GM18526 (cell line): ENCODE measurements around the gene ARID1B.

Experiments used
- POLR2A ChIP-seq: IDR thresholded peaks from 3 replicates; pipeline ENCODE4 v1.6.1; 2011; ENCODE audit not compliant: insufficient read length; ENCODE audit errors: extremely low read depth

The ARID1B gene

GRCh38 chr6:157034436-157035230 lies 257.5 kb downstream of the ARID1B start:
- TF ChIP-seq POLR2A, result no peak

- no peak for TF ChIP-seq POLR2A
Observed at GRCh38 chr6:157035546-157035945, 258.4 kb downstream of the ARID1B start.

DNA sequence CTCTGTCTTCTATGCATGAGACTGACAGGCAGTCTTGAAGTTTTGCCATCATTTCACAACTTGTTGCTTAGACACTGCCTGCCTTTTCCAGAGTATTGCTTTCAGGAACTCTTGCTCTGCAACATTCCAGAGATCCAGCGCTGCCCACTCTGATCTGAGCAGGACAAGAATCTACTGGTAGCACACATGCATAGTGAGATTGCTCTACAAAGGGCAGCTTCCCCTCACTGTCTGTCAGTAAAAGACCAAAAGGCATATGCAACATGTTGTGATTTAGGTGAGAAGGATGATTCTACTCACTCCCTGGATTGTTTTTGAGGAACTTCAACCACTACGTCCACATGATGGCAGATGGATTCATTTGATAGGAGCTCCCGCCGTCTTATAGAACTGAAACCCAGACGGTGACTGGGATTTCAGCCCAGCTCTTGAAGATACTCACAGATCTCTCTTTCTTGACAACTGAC lies 259.1 kb downstream of the ARID1B start:
- no peak for TF ChIP-seq POLR2A

DNA sequence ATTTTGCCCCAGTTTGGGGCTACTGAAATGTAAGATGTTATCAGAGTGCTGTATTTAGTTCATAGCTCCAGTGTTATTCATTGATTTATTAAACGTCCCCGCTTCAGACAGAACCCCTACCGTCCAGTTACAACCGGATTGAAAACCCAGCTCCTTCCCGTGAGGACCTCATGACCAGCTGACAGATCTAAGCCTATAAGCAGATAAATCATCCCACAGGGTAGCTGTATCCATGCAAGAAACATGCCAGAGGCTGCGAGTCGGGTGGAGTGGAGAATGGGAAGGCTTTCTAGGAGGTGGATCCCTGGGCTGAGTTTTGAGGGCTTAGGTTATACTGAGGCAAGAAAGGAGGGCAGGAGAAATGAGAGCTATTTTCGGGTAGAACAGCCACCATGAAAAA lies 260.0 kb downstream of the ARID1B start:
- TF ChIP-seq POLR2A, result no peak

GRCh38 chr6:157038610-157039009 lies 261.4 kb downstream of the ARID1B start:
- no peak for TF ChIP-seq POLR2A

DNA sequence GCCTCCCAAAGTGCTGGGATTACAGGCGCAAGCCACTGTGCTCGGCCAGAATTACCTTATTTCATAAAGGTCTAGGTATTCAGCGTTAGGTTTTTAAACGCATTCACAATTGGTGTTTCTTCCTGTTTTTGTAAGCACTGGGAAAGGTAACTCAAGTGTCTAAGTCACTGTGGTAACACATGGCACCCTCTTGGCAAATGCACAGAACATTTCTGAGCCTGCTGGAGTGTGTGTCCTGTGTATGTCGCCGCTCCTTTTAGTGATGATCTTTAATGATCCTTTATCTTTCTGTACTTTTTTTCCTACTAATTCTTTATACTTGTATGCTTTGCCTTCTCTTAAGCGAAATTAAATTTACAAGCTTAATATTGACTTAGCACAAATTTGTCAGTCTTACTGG lies 263.0 kb downstream of the ARID1B start:
- TF ChIP-seq POLR2A, result no peak

DNA sequence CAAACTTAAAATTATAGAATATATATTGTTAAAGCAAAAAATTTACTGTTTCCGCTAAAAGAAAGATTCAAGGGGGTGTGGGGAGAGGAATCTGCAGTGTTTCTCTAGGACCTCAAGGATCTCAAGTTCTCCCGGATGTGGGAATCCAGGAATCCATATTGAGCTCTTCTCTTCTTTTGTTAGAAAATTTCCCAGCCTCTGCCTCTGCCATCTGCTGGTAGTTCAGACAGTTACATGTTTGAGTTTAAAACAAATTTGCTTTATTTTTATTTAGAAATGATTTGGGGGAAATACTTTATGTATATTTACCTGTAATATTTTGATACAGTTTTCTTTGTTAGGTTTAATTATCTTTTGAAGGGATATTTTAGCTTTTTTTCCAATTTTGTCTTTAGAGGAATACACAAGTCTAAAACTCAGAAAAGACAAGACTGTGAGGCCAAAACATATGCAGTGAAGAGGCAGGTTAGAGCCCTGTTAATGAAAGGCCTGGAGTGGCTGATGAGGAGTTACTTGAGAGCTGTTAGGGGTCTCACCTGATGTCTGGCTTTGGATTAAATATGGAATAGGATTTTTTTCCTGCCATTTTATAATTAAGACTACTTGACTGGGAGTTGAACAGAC lies 268.8 kb downstream of the ARID1B start:
- no peak for TF ChIP-seq POLR2A

GRCh38 chr6:157046776-157047175 lies 269.6 kb downstream of the ARID1B start:
- TF ChIP-seq POLR2A, result no peak

GRCh38 chr6:157047328-157047727 lies 270.1 kb downstream of the ARID1B start:
- no peak for TF ChIP-seq POLR2A

GRCh38 chr6:157047951-157048350 lies 270.8 kb downstream of the ARID1B start:
- no peak for TF ChIP-seq POLR2A

- TF ChIP-seq POLR2A, result no peak
Observed at GRCh38 chr6:157049133-157049532, 272.0 kb downstream of the ARID1B start.

- no peak for TF ChIP-seq POLR2A
Observed at GRCh38 chr6:157050537-157051265, 273.5 kb downstream of the ARID1B start.

DNA sequence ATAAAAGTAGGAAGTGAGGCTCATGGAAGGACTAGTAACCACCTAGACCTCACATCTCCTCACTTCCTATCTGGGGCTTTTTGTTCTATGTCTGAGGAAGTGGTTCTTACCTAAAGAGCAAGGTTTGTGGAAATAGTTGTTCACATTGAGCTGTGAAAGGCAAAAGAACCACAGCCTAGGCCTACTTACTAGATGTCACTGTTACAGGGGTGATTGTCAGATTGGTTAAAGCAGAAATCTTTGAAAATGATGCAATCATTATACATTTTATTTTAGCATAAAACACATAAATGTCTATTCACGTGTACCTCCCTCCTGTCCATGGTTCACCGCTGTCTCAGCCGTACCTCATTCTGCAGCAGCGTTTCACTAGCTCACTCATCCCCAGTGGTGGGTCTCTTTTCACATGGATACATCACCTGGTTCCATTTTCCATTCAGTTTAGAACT lies 277.4 kb downstream of the ARID1B start:
- no peak for TF ChIP-seq POLR2A

- TF ChIP-seq POLR2A, result no peak
Observed at GRCh38 chr6:157055863-157056262, 278.7 kb downstream of the ARID1B start.

DNA sequence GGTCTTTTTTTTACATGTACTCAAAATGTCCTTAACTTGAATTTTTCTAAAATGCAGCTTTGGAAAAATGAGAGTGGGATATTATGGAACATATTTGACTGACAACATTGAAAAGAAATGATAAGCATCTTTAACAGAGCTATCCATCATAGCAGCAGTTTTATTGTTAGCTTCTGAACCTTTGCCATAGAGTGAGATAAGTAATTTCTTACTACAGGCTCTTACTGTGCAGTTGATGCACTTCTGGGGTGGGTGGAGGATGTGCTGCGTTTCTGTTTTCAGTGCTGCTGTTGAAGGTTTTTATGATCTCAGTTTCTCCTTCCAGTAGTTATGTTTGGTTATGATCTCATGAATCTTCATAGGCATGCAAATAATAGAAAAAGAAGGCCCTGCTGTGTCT lies 279.1 kb downstream of the ARID1B start:
- no peak for TF ChIP-seq POLR2A

GRCh38 chr6:157058574-157058973 lies 281.4 kb downstream of the ARID1B start:
- TF ChIP-seq POLR2A, result no peak
